Measurements from ENCODE around the gene TMEM255B. TPM values are rescaled to one million over a fixed set of nuclear protein-coding genes. Genes with fewer than 3 reads are reported as not detected.

The TMEM255B gene
- total and polyA plus RNA-seq, 9 of the 15 experiments (the other 6 are each of a cell fraction or from before 2014, with no cell fraction given), result 0.01 to 0.75 (median 0.23) TPM

DNA sequence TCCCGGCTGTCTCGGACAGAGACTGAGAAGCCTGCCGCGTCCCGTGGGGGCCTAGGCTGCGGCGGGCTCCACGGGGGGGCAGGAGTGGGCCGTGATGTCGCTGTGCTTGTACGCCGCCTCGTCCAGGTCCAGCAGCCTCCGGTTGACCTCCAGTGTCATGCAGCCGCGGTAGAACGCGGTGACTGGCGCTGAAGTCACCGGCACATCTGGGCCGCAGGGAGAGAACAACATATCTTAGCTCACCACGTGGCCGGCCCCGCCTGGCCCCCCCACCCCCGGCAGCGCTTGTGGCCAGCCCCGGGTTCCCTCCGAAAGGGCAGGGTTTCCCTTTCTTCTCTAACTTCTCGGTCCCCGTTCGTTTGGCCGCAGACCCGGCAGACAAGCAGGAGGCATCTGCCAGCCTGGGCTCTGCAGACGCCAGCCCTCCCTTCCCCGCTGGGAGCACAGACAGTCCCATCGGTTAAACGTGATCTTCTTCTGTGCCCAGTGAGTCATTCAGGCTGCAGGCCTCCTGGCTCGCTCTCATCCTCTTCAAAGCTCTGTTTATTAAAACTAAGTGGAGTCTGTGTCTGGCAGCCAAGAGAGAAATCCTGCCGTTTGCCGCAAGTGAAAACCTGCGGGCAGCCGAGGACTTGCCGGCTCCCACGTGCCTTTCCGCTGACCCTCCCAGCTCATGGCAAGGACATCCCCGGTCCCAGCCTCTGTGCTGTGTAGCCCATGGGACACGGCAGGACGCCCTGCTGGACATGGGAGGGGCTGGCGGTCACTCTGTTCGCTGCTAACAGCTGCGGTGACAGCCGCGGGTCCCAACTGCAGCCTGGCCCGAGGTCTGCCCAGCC, 62.0 kb downstream of the TMEM255B start (continued):
- TF ChIP-seq, protein P1, sequence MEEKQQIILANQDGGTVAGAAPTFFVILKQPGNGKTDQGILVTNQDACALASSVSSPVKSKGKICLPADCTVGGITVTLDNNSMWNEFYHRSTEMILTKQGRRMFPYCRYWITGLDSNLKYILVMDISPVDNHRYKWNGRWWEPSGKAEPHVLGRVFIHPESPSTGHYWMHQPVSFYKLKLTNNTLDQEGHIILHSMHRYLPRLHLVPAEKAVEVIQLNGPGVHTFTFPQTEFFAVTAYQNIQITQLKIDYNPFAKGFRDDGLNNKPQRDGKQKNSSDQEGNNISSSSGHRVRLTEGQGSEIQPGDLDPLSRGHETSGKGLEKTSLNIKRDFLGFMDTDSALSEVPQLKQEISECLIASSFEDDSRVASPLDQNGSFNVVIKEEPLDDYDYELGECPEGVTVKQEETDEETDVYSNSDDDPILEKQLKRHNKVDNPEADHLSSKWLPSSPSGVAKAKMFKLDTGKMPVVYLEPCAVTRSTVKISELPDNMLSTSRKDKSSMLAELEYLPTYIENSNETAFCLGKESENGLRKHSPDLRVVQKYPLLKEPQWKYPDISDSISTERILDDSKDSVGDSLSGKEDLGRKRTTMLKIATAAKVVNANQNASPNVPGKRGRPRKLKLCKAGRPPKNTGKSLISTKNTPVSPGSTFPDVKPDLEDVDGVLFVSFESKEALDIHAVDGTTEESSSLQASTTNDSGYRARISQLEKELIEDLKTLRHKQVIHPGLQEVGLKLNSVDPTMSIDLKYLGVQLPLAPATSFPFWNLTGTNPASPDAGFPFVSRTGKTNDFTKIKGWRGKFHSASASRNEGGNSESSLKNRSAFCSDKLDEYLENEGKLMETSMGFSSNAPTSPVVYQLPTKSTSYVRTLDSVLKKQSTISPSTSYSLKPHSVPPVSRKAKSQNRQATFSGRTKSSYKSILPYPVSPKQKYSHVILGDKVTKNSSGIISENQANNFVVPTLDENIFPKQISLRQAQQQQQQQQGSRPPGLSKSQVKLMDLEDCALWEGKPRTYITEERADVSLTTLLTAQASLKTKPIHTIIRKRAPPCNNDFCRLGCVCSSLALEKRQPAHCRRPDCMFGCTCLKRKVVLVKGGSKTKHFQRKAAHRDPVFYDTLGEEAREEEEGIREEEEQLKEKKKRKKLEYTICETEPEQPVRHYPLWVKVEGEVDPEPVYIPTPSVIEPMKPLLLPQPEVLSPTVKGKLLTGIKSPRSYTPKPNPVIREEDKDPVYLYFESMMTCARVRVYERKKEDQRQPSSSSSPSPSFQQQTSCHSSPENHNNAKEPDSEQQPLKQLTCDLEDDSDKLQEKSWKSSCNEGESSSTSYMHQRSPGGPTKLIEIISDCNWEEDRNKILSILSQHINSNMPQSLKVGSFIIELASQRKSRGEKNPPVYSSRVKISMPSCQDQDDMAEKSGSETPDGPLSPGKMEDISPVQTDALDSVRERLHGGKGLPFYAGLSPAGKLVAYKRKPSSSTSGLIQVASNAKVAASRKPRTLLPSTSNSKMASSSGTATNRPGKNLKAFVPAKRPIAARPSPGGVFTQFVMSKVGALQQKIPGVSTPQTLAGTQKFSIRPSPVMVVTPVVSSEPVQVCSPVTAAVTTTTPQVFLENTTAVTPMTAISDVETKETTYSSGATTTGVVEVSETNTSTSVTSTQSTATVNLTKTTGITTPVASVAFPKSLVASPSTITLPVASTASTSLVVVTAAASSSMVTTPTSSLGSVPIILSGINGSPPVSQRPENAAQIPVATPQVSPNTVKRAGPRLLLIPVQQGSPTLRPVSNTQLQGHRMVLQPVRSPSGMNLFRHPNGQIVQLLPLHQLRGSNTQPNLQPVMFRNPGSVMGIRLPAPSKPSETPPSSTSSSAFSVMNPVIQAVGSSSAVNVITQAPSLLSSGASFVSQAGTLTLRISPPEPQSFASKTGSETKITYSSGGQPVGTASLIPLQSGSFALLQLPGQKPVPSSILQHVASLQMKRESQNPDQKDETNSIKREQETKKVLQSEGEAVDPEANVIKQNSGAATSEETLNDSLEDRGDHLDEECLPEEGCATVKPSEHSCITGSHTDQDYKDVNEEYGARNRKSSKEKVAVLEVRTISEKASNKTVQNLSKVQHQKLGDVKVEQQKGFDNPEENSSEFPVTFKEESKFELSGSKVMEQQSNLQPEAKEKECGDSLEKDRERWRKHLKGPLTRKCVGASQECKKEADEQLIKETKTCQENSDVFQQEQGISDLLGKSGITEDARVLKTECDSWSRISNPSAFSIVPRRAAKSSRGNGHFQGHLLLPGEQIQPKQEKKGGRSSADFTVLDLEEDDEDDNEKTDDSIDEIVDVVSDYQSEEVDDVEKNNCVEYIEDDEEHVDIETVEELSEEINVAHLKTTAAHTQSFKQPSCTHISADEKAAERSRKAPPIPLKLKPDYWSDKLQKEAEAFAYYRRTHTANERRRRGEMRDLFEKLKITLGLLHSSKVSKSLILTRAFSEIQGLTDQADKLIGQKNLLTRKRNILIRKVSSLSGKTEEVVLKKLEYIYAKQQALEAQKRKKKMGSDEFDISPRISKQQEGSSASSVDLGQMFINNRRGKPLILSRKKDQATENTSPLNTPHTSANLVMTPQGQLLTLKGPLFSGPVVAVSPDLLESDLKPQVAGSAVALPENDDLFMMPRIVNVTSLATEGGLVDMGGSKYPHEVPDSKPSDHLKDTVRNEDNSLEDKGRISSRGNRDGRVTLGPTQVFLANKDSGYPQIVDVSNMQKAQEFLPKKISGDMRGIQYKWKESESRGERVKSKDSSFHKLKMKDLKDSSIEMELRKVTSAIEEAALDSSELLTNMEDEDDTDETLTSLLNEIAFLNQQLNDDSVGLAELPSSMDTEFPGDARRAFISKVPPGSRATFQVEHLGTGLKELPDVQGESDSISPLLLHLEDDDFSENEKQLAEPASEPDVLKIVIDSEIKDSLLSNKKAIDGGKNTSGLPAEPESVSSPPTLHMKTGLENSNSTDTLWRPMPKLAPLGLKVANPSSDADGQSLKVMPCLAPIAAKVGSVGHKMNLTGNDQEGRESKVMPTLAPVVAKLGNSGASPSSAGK (IDR thresholded peaks at IDR 0.05), result peak; percentile 40
